GM18909 (cell line): ENCODE results near the gene EXTL2.
"Not testable (repeated sequence)": the region's sequence is repeated elsewhere in the genome, so short reads cannot be mapped to it uniquely, and the experiment has no call there.

Source experiments
- ATAC-seq: cut with Tn5 transposase; IDR thresholded peaks from one replicate; pipeline ENCODE4 v1.9.1; 2021; ENCODE audit warnings: mild to moderate bottlenecking; ENCODE audit not compliant: unreplicated experiment, poor library complexity

EXTL2 gene

GRCh38 chr1:100904528-100904927 lies 9.9 kb upstream of the EXTL2 start:
- no peak for ATAC-seq

GRCh38 chr1:100903777-100904176 lies 9.1 kb upstream of the EXTL2 start:
- ATAC-seq = no peak

- no peak for ATAC-seq
Observed at GRCh38 chr1:100902365-100902764, 7.7 kb upstream of the EXTL2 start.

GRCh38 chr1:100896481-100896982 lies 1.9 kb upstream of the EXTL2 start:
- peak; percentile 45 for ATAC-seq

GRCh38 chr1:100895540-100896480 lies 1.2 kb upstream of the EXTL2 start, which contains the start of gene SLC30A7:
Gene SLC30A7 (plus strand): TSS chr1:100896090. CDS start chr1:100896263, 173 bp downstream.
- peak; percentile 75 for ATAC-seq

- no peak for ATAC-seq
Observed at GRCh38 chr1:100893718-100894117, 924 bp downstream of the EXTL2 start.

GRCh38 chr1:100892554-100892953 lies 2.1 kb downstream of the EXTL2 start:
- no peak for ATAC-seq

- no peak for ATAC-seq
Observed at GRCh38 chr1:100891380-100891779, 3.3 kb downstream of the EXTL2 start.

GRCh38 chr1:100889869-100890482 lies 4.7 kb downstream of the EXTL2 start:
- ATAC-seq = not testable (repeated sequence)

- ATAC-seq = not testable (repeated sequence)
Observed at GRCh38 chr1:100889007-100889406, 5.6 kb downstream of the EXTL2 start.

- ATAC-seq = no peak
Observed at GRCh38 chr1:100883963-100884362, 10.7 kb downstream of the EXTL2 start.

- ATAC-seq = no peak
Observed at GRCh38 chr1:100882698-100883097, 11.9 kb downstream of the EXTL2 start.

- no peak for ATAC-seq
Observed at GRCh38 chr1:100881687-100882086, 13.0 kb downstream of the EXTL2 start.

GRCh38 chr1:100879422-100879821 lies 15.2 kb downstream of the EXTL2 start:
- ATAC-seq = no peak

- ATAC-seq = no peak
Observed at GRCh38 chr1:100876291-100876690, 18.4 kb downstream of the EXTL2 start.

GRCh38 chr1:100875228-100875627 lies 19.4 kb downstream of the EXTL2 start:
- no peak for ATAC-seq

- no peak for ATAC-seq
Observed at GRCh38 chr1:100874433-100874832, 20.2 kb downstream of the EXTL2 start.

- no peak for ATAC-seq
Observed at GRCh38 chr1:100869996-100870395, 24.6 kb downstream of the EXTL2 start.

GRCh38 chr1:100868364-100868995 lies 26.2 kb downstream of the EXTL2 start:
- ATAC-seq = peak; percentile 42

GRCh38 chr1:100866901-100867206 lies 27.8 kb downstream of the EXTL2 start:
- ATAC-seq = no peak
